HepG2 (cell line): ENCODE results near the gene TCF7L2. TPM values are rescaled to one million over a fixed set of nuclear protein-coding genes. Genes with fewer than 3 reads are reported as not detected.

Source experiments
- CCDC6 ChIP-seq: sonication (generic); formaldehyde crosslinking; IDR thresholded peaks from 2 replicates; pipeline ENCODE4 v1.8.1; 2022; ENCODE audit warnings: mild to moderate bottlenecking, missing genetic modification reagents, moderate library complexity
- FOXM1 ChIP-seq: sonication (generic); formaldehyde crosslinking; IDR thresholded peaks from 2 replicates; pipeline ENCODE4 v1.5.0; 2020; ENCODE audit warnings: missing genetic modification reagents
- JUND ChIP-seq: sonication (generic); formaldehyde crosslinking; IDR thresholded peaks from 2 replicates; pipeline ENCODE4 v1.8.0; 2022; ENCODE audit warnings: mild to moderate bottlenecking, missing genetic modification reagents
- KLF16 ChIP-seq, 2 experiments: sonication (generic) in 1 of 2; formaldehyde crosslinking in 1 of 2; IDR thresholded peaks; 2 replicates each; pipeline versions ENCODE4 v1.6.1 to v1.8.0; 2016 to 2023; ENCODE audit warnings: missing genetic modification reagents in 2 of 2, missing compliant biosample characterization in 1 of 2
- MBD4 ChIP-seq: IDR thresholded peaks from 2 replicates; pipeline ENCODE4 v1.6.1; 2012; ENCODE audit warnings: low read length, inconsistent platforms, borderline replicate concordance
- MTF2 ChIP-seq: sonication (generic); formaldehyde crosslinking; IDR thresholded peaks from 2 replicates; pipeline ENCODE4 v1.5.0; 2020; ENCODE audit warnings: missing genetic modification reagents, borderline replicate concordance
- MXI1 ChIP-seq: IDR thresholded peaks from 3 replicates; pipeline ENCODE4 v1.6.1; 2012; ENCODE audit warnings: low read depth, low read length, inconsistent platforms, borderline replicate concordance
- NFAT5 ChIP-seq: sonication (generic); formaldehyde crosslinking; IDR thresholded peaks from 2 replicates; pipeline ENCODE4 v1.4.0; 2020; ENCODE audit warnings: missing genetic modification reagents
- NPAS2 ChIP-seq: sonication (generic); formaldehyde crosslinking; IDR thresholded peaks from 2 replicates; pipeline ENCODE4 v1.8.0; 2022; ENCODE audit warnings: mild to moderate bottlenecking, missing genetic modification reagents, borderline replicate concordance
- RBFOX2 ChIP-seq: fragments of 200-400 bp; formaldehyde crosslinking; IDR thresholded peaks from 2 replicates; pipeline ENCODE4 v1.6.1; 2017; ENCODE audit warnings: low read depth, mild to moderate bottlenecking, low read length
- SMARCE1 ChIP-seq: fragments of 450-650 bp; IDR thresholded peaks from 2 replicates; pipeline ENCODE4 v1.6.1; 2017; ENCODE audit warnings: borderline replicate concordance
- SP4 ChIP-seq: sonication (generic); formaldehyde crosslinking; IDR thresholded peaks from 2 replicates; pipeline ENCODE4 v1.8.1; 2023; ENCODE audit warnings: mild to moderate bottlenecking, missing genetic modification reagents
- TCF12 ChIP-seq, 2 experiments: fragments of 450-650 bp in 1 of 2; sonication (generic) in 1 of 2; formaldehyde crosslinking in 1 of 2; IDR thresholded peaks; 2 replicates each; pipeline versions ENCODE4 v1.6.1 to v1.8.0; 2017 to 2022; ENCODE audit warnings: antibody characterized with exemption in 1 of 2, mild to moderate bottlenecking in 1 of 2, missing genetic modification reagents in 1 of 2, moderate library complexity in 1 of 2
- ZBTB39 ChIP-seq: sonication (generic); formaldehyde crosslinking; IDR thresholded peaks from 2 replicates; pipeline ENCODE4 v1.5.0; 2020; ENCODE audit warnings: missing genetic modification reagents
- ZNF331 ChIP-seq: sonication (generic); formaldehyde crosslinking; IDR thresholded peaks from 2 replicates; pipeline ENCODE4 v1.4.0; 2020; ENCODE audit warnings: missing genetic modification reagents
- ZNF350 ChIP-seq: sonication (generic); formaldehyde crosslinking; IDR thresholded peaks from 2 replicates; pipeline ENCODE4 v1.4.0; 2020; ENCODE audit warnings: mild to moderate bottlenecking, low read depth, missing genetic modification reagents, borderline replicate concordance
- ZNF354B ChIP-seq: sonication (generic); formaldehyde crosslinking; IDR thresholded peaks from 2 replicates; pipeline ENCODE4 v1.8.0; 2022; ENCODE audit warnings: mild to moderate bottlenecking, missing genetic modification reagents
- ZNF362 ChIP-seq: sonication (generic); formaldehyde crosslinking; IDR thresholded peaks from 2 replicates; pipeline ENCODE4 v1.4.0; 2020; ENCODE audit warnings: missing genetic modification reagents, mild to moderate bottlenecking, borderline replicate concordance
- ZNF543 ChIP-seq: sonication (generic); formaldehyde crosslinking; IDR thresholded peaks from 2 replicates; pipeline ENCODE4 v1.4.0; 2020; ENCODE audit warnings: mild to moderate bottlenecking, missing genetic modification reagents
- ZNF576 ChIP-seq: sonication (generic); formaldehyde crosslinking; IDR thresholded peaks from 2 replicates; pipeline ENCODE4 v1.4.0; 2020; ENCODE audit warnings: mild to moderate bottlenecking, missing genetic modification reagents
- ZNF777 ChIP-seq: sonication (generic); formaldehyde crosslinking; IDR thresholded peaks from 2 replicates; pipeline ENCODE4 v1.4.0; 2020; ENCODE audit warnings: missing genetic modification reagents
- ZNF792 ChIP-seq: IDR thresholded peaks from 2 replicates; pipeline ENCODE4 v1.6.1; 2016
- polyA plus RNA-seq, 8 experiments: library from polyadenylated mRNA; depleted of rRNA in 3 of 8; stranded (reverse) in 7 of 8; unstranded in 1 of 8; fragments of >200 nt; fragmentation: Illumina TruSeq in 4 of 8; extraction: Trizol in 4 of 8; gene quantifications; 2 replicates each; pipeline versions ENCODE4 v1.2.1 to v1.2.3, GENCODE V29; 2011 to 2016; ENCODE audit warnings: low read depth in 4 of 8, missing spikeins in 1 of 8, mixed read lengths in 1 of 8; ENCODE audit not compliant: insufficient read depth in 1 of 8
- total RNA-seq, 5 experiments: library from RNA; depleted of rRNA; stranded (reverse); fragments of >200 nt; fragmentation: Illumina TruSeq; extraction: Trizol; gene quantifications; 2 replicates each; pipeline ENCODE4 v1.2.3, GENCODE V29; 2016; ENCODE audit warnings: low read depth in 1 of 5

Gene TCF7L2
- total and polyA plus RNA-seq, 2 of the 13 experiments (the other 11 are each of a cell fraction or from before 2014, with no cell fraction given) = 3.9 to 13.7 TPM

GRCh38 chr10:113006656-113007342, 56.8 kb downstream of the TCF7L2 start (continued):
- TF ChIP-seq ZNF362 (CRISPR knock-in tag) (no peak), MTF2 (CRISPR knock-in tag) (0 out of 2 replicates have a peak, but pooled peaks have one; percentile 28), ZNF331 (CRISPR knock-in tag) (no peak), ZBTB39 (0 out of 2 replicates have a peak, but pooled peaks have one; percentile 50), ZNF354B (CRISPR knock-in tag) (no peak), KLF16 (CRISPR knock-in tag; IDR thresholded peaks at IDR 0.05) (no peak), SMARCE1 (no peak), ZNF350 (CRISPR knock-in tag) (no peak), CCDC6 (CRISPR knock-in tag) (no peak), FOXM1 (CRISPR knock-in tag) (no peak), MXI1 (no peak), ZNF792 (CRISPR knock-in tag) (no peak), JUND (CRISPR knock-in tag) (0 out of 2 replicates have a peak, but pooled peaks have one; percentile 4), RBFOX2 (no peak), SP4 (CRISPR knock-in tag) (no peak), ZNF576 (no peak), ZNF543 (no peak), TCF12 (IDR thresholded peaks at IDR 0.05) (no peak), TCF12 (CRISPR knock-in tag; IDR thresholded peaks at IDR 0.05) (no peak), ZNF777 (no peak), MBD4 (no peak), NPAS2 (CRISPR knock-in tag) (no peak), NFAT5 (CRISPR knock-in tag) (no peak)
